Measurements from ENCODE around the gene GALK1. TPM values are rescaled to one million over a fixed set of nuclear protein-coding genes. Genes with fewer than 3 reads are reported as not detected.
A peak's percentile ranks its signal among the peaks of the same experiment; 100 is the strongest.

GALK1 gene
- total RNA-seq, 4 donors from 2014 or later, result 8.7 to 18.3 (median 11.0) TPM

DNA sequence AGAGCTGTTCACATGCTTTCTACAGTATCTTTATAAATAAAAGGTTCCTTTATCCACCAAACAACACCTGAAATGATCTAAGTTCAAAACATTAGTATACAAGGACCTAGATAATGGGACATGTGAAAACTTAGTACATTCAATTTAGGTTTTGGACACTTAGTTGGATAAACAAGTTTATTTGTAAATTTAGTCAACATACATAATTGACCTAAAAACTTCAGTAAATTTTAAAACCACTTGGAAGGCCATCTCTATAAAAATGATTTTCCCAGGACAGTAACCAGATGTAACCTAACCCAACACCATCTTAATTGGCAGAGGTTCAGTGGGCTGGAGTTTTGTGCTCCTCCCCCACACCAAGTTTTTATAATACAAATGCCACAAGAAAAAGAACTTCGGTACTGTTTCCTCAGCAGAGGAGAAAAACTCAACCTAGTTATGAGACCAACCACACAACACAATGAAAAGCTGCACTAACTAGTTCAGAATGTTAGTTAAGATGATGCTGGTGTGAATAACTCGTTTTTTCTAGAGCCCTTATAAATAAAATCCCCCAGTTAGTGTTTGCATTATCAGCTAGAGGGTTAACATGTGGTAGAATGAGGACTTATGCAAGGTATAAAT, 12.4 kb upstream of the GALK1 start:
- ATAC-seq (no peak), DNase-seq (no peak)
- no peaks in the 10 kb centered on the region for H3K9me3 ChIP-seq
- H3K4me1 ChIP-seq, result peaks cover 53 to 57% of the 10 kb centered on the region in 2 donors
- no peak for TF ChIP-seq POLR2A (IDR thresholded peaks at IDR 0.05)
- TF ChIP-seq, protein P1, sequence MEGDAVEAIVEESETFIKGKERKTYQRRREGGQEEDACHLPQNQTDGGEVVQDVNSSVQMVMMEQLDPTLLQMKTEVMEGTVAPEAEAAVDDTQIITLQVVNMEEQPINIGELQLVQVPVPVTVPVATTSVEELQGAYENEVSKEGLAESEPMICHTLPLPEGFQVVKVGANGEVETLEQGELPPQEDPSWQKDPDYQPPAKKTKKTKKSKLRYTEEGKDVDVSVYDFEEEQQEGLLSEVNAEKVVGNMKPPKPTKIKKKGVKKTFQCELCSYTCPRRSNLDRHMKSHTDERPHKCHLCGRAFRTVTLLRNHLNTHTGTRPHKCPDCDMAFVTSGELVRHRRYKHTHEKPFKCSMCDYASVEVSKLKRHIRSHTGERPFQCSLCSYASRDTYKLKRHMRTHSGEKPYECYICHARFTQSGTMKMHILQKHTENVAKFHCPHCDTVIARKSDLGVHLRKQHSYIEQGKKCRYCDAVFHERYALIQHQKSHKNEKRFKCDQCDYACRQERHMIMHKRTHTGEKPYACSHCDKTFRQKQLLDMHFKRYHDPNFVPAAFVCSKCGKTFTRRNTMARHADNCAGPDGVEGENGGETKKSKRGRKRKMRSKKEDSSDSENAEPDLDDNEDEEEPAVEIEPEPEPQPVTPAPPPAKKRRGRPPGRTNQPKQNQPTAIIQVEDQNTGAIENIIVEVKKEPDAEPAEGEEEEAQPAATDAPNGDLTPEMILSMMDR (IDR thresholded peaks at IDR 0.05 in 4 of 5, conservative IDR thresholded peaks at IDR 0.05 in 1 of 5), result no peak
- no peaks in the 10 kb centered on the region for H3K27me3 ChIP-seq
- in situ Hi-C loops (cut with MboI; ENCODE audit: low sequenced_read_pairs in 4 of 4), result loop anchor here in 1 of 4 donors (5.0 kb wide), 1 partner anchor 80 kb away; the partner anchor contains the start of gene WBP2
- H3K36me3 ChIP-seq, result peaks cover 0 to 35% of the 10 kb centered on the region in 2 donors
- peak overlapping the region; percentile 83 to 96 (median 88) for H3K4me3 ChIP-seq
- intact Hi-C loops (cut with DNase I; ENCODE audit: low total_unique reads), result no loop called here
- H3K27ac ChIP-seq, result peak overlapping the region; percentile 91 to 98 (median 98)

DNA sequence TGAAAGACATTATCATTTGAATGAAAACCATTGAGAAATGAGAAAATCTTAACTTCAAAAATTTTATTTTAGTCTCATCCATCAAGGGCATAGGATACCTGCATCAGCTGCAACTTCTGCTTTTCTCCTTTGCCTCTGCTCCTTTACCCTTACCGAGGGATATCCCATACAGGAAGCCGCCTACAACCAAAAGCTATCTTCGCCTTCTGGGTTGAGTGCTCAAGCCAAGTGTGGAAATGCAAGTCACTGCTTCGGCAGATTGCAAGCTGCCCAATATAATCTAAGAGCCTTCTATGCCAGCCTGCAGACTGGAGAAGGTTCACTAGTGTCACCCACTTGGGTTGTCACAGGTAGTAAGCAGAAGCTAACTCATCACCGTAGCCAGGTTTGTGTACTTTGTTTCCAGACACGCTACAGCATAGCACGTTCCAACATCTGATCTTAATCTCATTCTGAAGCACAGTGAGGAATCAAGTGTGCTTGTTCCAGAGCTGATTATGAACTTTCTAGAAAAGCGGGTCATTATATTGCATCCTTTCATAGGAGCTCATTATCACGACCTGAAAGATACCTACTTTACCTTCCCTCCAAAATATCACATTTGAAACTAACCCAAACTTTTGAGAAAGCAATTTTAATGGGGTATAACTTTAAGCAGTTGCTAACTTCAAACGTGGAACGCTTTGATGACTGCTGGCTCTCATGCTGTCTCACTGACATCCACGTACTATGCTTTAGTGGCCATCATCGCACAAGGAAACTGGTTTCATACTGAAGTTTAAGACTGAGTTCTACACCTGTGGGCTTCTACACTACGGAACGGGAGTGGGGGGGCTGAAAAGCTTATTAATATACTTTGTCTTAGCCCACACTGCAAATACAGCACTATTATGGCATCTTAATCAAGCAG, 11.6 kb upstream of the GALK1 start:
- Histone ChIP-seq H3K27ac (peak overlapping the region; percentile 91 to 98 (median 98)), H3K4me1 (peaks cover 56 to 58% of the 10 kb centered on the region in 2 donors), H3K4me3 (peak overlapping the region; percentile 83 to 96 (median 88)), H3K27me3 (no peaks in the 10 kb centered on the region), H3K9me3 (no peaks in the 10 kb centered on the region), H3K36me3 (peaks cover 0 to 35% of the 10 kb centered on the region in 2 donors)
- intact Hi-C loops (cut with DNase I; ENCODE audit: low total_unique reads) (no loop called here), in situ Hi-C loops (cut with MboI; ENCODE audit: low sequenced_read_pairs in 4 of 4) (loop anchor here in 1 of 4 donors (5.0 kb wide), 1 partner anchor 81 kb away; the partner anchor contains the start of gene WBP2)
- no peak for ATAC-seq
- DNase-seq, result no peak
- TF ChIP-seq POLR2A (IDR thresholded peaks at IDR 0.05), result no peak

DNA sequence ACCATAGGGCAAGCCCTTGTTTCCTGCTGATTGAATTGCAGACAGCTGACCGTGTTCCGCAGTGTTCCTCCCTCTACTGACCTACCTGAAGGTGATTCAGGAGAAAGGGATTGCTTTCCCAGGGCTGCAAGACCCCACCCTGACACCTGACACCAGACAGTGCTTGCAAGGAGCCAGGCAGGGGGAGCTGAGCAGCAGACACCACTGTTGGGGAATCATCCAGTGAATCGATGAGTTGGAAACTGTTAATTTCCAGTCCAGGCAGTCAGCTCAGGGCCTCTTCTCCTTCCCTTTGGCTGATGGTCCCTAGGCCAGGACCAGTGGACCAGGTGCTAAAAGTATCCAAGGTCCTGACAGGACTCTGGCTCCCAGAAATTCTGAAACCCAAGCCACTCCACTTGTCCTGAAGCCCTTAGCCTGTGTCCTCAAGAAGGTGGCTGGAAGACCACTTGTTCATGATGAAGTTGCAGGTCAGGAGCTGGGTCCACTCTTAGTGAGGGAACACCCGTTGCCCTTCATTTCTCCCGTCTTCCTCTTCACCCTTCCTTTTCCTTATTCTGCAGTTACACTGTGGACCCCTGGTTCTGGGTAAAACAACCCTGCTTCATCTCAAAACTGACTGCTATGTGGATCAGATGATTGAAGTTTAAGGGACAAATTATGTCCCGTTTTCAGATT, 10.1 kb upstream of the GALK1 start:
- no peak for ATAC-seq
- TF ChIP-seq, protein P1 (IDR thresholded peaks at IDR 0.05 in 4 of 5, conservative IDR thresholded peaks at IDR 0.05 in 1 of 5), result no peak
- TF ChIP-seq POLR2A (IDR thresholded peaks at IDR 0.05), result no peak
- Histone ChIP-seq H3K27me3 (no peaks in the 10 kb centered on the region), H3K9me3 (no peaks in the 10 kb centered on the region), H3K4me3 (no peak overlapping the region), H3K36me3 (peaks cover 0 to 35% of the 10 kb centered on the region in 2 donors), H3K4me1 (peaks cover 51 to 58% of the 10 kb centered on the region in 2 donors), H3K27ac (peak overlapping the region; percentile 91 to 98 (median 98))
- in situ Hi-C loops (cut with MboI; ENCODE audit: low sequenced_read_pairs in 4 of 4) (loop anchor here in 2 of 4 donors (5.0 to 25.0 kb wide), 2 partner anchors 82 to 112 kb away; partner anchors contain the start of genes TRIM47 (in 1 of the 2), TRIM65 (in 1 of the 2) and WBP2 (in 1 of the 2)), intact Hi-C loops (cut with DNase I; ENCODE audit: low total_unique reads) (no loop called here)
- no peak for DNase-seq

DNA sequence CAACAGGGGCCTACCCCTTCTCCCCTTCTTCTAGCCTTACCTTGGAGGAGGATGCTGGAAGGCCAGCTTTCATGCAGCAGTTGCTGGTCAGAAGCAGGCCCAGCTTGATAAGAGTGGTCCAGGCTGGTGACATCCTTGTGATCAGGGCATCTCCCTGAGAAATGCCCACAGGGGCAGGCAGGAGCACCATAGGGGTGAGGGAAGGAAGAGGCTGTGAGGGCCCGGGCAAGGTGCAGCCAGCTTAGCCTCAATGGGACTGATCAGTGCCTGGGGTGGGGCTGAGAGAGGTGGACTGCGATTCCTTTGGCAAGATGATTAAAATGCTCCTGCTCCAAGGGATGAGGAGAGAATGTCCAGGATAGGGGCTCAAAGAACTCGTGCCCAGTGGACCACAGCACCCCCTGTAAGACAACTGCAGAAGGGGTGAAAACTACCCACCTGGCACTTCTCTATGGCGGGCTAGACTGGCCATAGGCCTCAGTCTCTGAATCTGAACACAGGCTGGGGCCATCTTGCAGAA, 9.5 kb upstream of the GALK1 start:
- TF ChIP-seq POLR2A (IDR thresholded peaks at IDR 0.05), result no peak
- TF ChIP-seq, protein P1 (IDR thresholded peaks at IDR 0.05 in 4 of 5, conservative IDR thresholded peaks at IDR 0.05 in 1 of 5), result no peak
- peaks cover 0 to 35% of the 10 kb centered on the region in 2 donors for H3K36me3 ChIP-seq
- DNase-seq, result no peak
- H3K9me3 ChIP-seq, result no peaks in the 10 kb centered on the region
- H3K27me3 ChIP-seq, result no peaks in the 10 kb centered on the region
- H3K4me3 ChIP-seq, result no peak overlapping the region
- no peak for ATAC-seq
- intact Hi-C loops (cut with DNase I; ENCODE audit: low total_unique reads) (no loop called here), in situ Hi-C loops (cut with MboI; ENCODE audit: low sequenced_read_pairs in 4 of 4) (loop anchor here in 1 of 4 donors (25.0 kb wide), 1 partner anchor 113 kb away; the partner anchor contains the start of genes TRIM47 and TRIM65)
- peaks cover 49 to 58% of the 10 kb centered on the region in 2 donors for H3K4me1 ChIP-seq
- H3K27ac ChIP-seq, result peak overlapping the region; percentile 91 to 98 (median 98)

Data from gastrocnemius medialis (tissue), 4 donors.